ENCODE results near the gene PVR.

Gene PVR

GRCh38 chr19:44617110-44617880, 26.4 kb upstream of the PVR start:
- TF ChIP-seq CTCF (IDR thresholded peaks at IDR 0.05; ENCODE audit: borderline replicate concordance, insufficient read depth, low read depth, low read length): no peak
- no peak overlapping the region for H3K4me3 ChIP-seq (ENCODE audit: low read depth, low read length)

GRCh38 chr19:44618640-44619357, 24.9 kb upstream of the PVR start:
- no peak for TF ChIP-seq CTCF (IDR thresholded peaks at IDR 0.05; ENCODE audit: borderline replicate concordance, insufficient read depth, low read depth, low read length)
- no peak overlapping the region for H3K4me3 ChIP-seq (ENCODE audit: low read depth, low read length)

GRCh38 chr19:44620667-44621066, 23.0 kb upstream of the PVR start:
- TF ChIP-seq CTCF (IDR thresholded peaks at IDR 0.05; ENCODE audit: borderline replicate concordance, insufficient read depth, low read depth, low read length): no peak
- no peak overlapping the region for H3K4me3 ChIP-seq (ENCODE audit: low read depth, low read length)

DNA sequence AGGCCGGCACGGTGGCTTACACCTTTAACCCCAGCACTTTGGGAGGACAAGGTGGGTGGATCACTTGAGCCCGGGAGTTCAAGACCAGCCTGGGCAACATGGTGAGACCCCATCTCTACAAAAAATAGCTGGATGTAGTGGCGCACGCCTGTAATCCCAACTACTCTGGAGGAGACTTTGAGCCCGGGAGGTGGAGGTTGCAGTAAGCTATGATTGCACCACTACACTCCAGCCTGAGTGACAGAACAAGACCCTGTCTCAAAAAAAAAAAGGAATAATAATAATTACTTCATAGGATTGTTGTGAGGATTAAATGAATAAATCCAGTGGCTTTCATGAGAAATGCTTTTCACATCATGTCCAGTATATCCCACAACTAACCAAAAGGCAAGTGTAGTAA, 22.3 kb upstream of the PVR start:
- H3K4me3 ChIP-seq (ENCODE audit: low read depth, low read length): no peak overlapping the region
- TF ChIP-seq CTCF (IDR thresholded peaks at IDR 0.05; ENCODE audit: borderline replicate concordance, insufficient read depth, low read depth, low read length): no peak

DNA sequence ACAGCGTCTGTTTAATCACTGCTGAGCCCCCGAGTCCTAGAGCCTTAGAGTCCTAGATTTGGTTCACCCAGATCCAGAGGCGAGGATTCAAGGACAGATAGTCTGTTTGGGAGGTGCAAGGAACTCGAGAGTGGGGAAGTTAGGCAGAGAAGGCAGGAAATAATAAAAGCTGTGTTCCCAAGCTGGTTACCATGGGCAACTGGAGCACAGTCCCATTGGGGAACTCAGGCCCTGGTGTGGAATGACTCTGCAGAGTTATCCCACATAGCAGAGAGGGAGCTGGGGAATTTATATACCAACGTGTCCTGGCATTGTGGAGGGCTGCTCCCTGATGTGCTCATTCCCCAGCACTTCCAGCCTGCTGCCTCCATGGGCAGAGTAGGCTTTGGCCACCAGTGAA, 20.6 kb upstream of the PVR start:
- no peak for TF ChIP-seq CTCF (IDR thresholded peaks at IDR 0.05; ENCODE audit: borderline replicate concordance, insufficient read depth, low read depth, low read length)
- no peak overlapping the region for H3K4me3 ChIP-seq (ENCODE audit: low read depth, low read length)

- H3K4me3 ChIP-seq (ENCODE audit: low read depth, low read length): no peak overlapping the region
- no peak for TF ChIP-seq CTCF (IDR thresholded peaks at IDR 0.05; ENCODE audit: borderline replicate concordance, insufficient read depth, low read depth, low read length)
Measured at GRCh38 chr19:44623626-44624025, 20.1 kb upstream of the PVR start.
